ENCODE measurements around the gene TMEM94. TPM values are rescaled to one million over a fixed set of nuclear protein-coding genes. Genes with fewer than 3 reads are reported as not detected.

TMEM94 gene
- total and polyA plus RNA-seq, 9 of the 15 experiments (the other 6 are each of a cell fraction or from before 2014, with no cell fraction given), result 0.35 to 48.1 (median 14.4) TPM

DNA sequence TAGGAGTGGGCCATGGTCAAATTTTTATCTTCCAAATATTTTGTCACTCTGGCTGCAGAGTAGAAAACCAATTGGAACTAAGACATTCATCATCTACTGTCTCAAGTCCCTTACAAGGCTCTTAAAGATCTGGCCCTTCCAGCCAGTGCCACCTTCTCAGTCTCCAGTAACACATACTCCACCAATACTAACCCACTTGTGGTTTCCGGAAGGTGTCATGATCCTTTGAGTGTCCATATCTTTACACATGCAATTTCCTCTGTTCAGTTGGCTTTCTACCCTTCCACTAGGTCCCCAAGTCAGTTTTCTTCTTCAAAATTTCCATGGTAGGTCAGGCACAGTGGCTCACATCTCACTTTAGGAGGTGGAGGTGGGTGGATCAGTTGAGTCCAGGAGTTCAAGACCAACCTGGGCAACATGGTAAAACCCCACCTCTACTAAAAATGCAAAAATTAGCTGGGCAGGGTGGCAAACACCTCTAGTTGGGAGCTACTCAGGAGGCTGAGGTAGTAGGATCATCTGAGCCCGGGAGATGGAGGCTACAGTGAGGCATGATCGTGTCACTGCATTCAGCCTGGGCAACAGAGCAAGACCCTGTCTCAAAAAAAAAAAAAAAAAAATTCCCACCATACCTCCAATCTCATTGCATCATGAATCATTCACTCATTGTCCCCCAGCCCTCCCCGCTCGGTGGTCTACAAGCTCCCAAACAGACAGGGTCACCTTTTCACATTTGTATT lies 44.9 kb upstream of the TMEM94 start:
- intact Hi-C loops (cut with micrococcal nuclease), result loop anchor here (1.0 to 2.0 kb wide), 2 partner anchors 121 to 451 kb away; no protein-coding TSS in a partner anchor
- in situ Hi-C loops (cut with MboI), result loop anchor here (5.0 to 10.0 kb wide), 3 partner anchors 99 to 297 kb away; partner anchors contain the start of genes GGA3 and MRPS7

More for the DNA sequence above, 44.9 kb upstream of the TMEM94 start:
- Histone ChIP-seq H3K27ac (ENCODE audit: extremely low read depth, low read depth, low read length) (no peak overlapping the region), H3K27me3 (ENCODE audit: control insufficient read depth in 2 of 2, insufficient read depth in 2 of 2, low read length in 2 of 2) (peaks cover 0 to 9% of the 10 kb centered on the region in 2 experiments; a peak in 2 of 5 replicates), H3K4me2 (ENCODE audit: insufficient read depth, low read length) (no peak overlapping the region), H3K36me3 (ENCODE audit: control insufficient read depth, insufficient read depth, low read length) (no peaks in the 10 kb centered on the region), H3K4me3 (no peak overlapping the region), H3K4me1 (replicated peaks in 1 of 2; ENCODE audit: control insufficient read depth in 2 of 2, insufficient read depth in 2 of 2, low read length in 2 of 2) (peaks cover 3% of the 10 kb centered on the region in 2 experiments; a peak in 1 of 5 replicates), H3K79me2 (ENCODE audit: control insufficient read depth, insufficient read depth, low read length) (no peaks in the 10 kb centered on the region), H3K9me3 (replicated peaks; ENCODE audit: control insufficient read depth, insufficient read depth, low read depth, low read length) (no peaks in the 10 kb centered on the region), H2AFZ (ENCODE audit: low read depth, low read length) (no peak overlapping the region), H4K20me1 (replicated peaks; ENCODE audit: control insufficient read depth, insufficient read depth, low read length) (no peaks in the 10 kb centered on the region), H3K9me1 (ENCODE audit: control insufficient read depth, insufficient read depth, low read length) (no peaks in the 10 kb centered on the region), H3K9ac (ENCODE audit: insufficient read depth in 1 of 2, low read depth in 2 of 2, low read length in 2 of 2) (no peak overlapping the region)
- WGBS (ENCODE audit: insufficient coverage, low coverage, missing lambda C conversion rate), result 49% methylated on average over 5 of the region's 5 CpGs
- no TSS peak for BruUV-seq (replicated peaks)
- ATAC-seq (no peak), FAIRE-seq (no peak), DNase-seq (ENCODE audit: extremely low read depth in 1 of 4, low spot score in 3 of 4) (no peak)
- POLR2A ChIA-PET, result no interaction called here
- TF ChIP-seq NEUROD1 (IDR thresholded peaks at IDR 0.05; ENCODE audit: borderline replicate concordance, low read depth, low read length, partially characterized antibody), result no peak
- no peak for TF ChIP-seq ZNF212 (CRISPR knock-in tag; IDR thresholded peaks at IDR 0.05)
- TF ChIP-seq RBM25 (IDR thresholded peaks at IDR 0.05; ENCODE audit: low read depth, low read length, severe bottlenecking), result peak; percentile 6
- no peak for TF ChIP-seq ZFX (CRISPR knock-in tag; IDR thresholded peaks at IDR 0.05)
- CTCF ChIA-PET (ENCODE audit: low intra/inter-chr PET ratio), result interaction anchor here (0.6 to 2.5 kb wide), 6 partner anchors 86 to 170 kb away, joined by 3 to 23 read pairs (median 13); partner anchors contain the start of genes MIF4GD and SLC25A19
